Ishikawa (cell line): ENCODE measurements around the gene TATDN2.

Source experiments
- CEBPB ChIP-seq: IDR thresholded peaks from 2 replicates; pipeline ENCODE4 v1.6.1; 2012
- CREB1 ChIP-seq: IDR thresholded peaks from 2 replicates; pipeline ENCODE4 v1.6.1; 2012; ENCODE audit warnings: low read depth
- EP300 ChIP-seq: IDR thresholded peaks from 2 replicates; pipeline ENCODE4 v1.6.1; 2012; ENCODE audit warnings: borderline replicate concordance
- FOXM1 ChIP-seq: IDR thresholded peaks from 2 replicates; pipeline ENCODE4 v1.6.1; 2012; ENCODE audit warnings: low read depth, borderline replicate concordance
- MAX ChIP-seq: IDR thresholded peaks from 2 replicates; pipeline ENCODE4 v1.6.1; 2012
- NFIC ChIP-seq: IDR thresholded peaks from 2 replicates; pipeline ENCODE4 v1.6.1; 2012
- RAD21 ChIP-seq: IDR thresholded peaks from 2 replicates; pipeline ENCODE4 v1.6.1; 2012; ENCODE audit warnings: low read depth
- REST ChIP-seq: IDR thresholded peaks from 2 replicates; pipeline ENCODE4 v1.6.1; 2012; ENCODE audit warnings: low read depth, mild to moderate bottlenecking
- TAF1 ChIP-seq: IDR thresholded peaks from 2 replicates; pipeline ENCODE4 v1.6.1; 2012; ENCODE audit warnings: low read depth, mild to moderate bottlenecking
- YY1 ChIP-seq: IDR thresholded peaks from 2 replicates; pipeline ENCODE4 v1.6.1; 2012; ENCODE audit warnings: low read depth
- ZBTB7A ChIP-seq: IDR thresholded peaks from 2 replicates; pipeline ENCODE4 v1.6.1; 2012; ENCODE audit warnings: low read depth

GRCh38 chr3:10329495-10330015 lies 81.3 kb downstream of the TATDN2 start:
- TF ChIP-seq REST: no peak
- no peak for TF ChIP-seq EP300
- no peak for TF ChIP-seq CREB1
- no peak for TF ChIP-seq TAF1
- no peak for TF ChIP-seq NFIC
- TF ChIP-seq RAD21: no peak
- TF ChIP-seq CEBPB: no peak
- TF ChIP-seq YY1: no peak
- TF ChIP-seq MAX: no peak
- no peak for TF ChIP-seq FOXM1
- TF ChIP-seq ZBTB7A: no peak
